Right lobe of liver (tissue), 4 donors: ENCODE results near the gene PDCD7.

Experiments
- POLR2A ChIP-seq: fragments of 450-650 bp; IDR thresholded peaks from one replicate; pipeline ENCODE4 v1.6.1; 2017; ENCODE audit warnings: antibody characterized with exemption, mild to moderate bottlenecking
- TF ChIP-seq, protein P1 (sequence below), 4 donors: fragments of 200-600 bp in 3 of 4; fragments of 450-650 bp in 1 of 4; IDR thresholded peaks; one replicate each; pipeline versions ENCODE4 v1.5.1 to v1.8.0; 2016 to 2022; ENCODE audit warnings: antibody characterized with exemption in 4 of 4, mild to moderate bottlenecking in 2 of 4
- donor health status: DM: no; HTN: no; CAD: no.
- donor health status: DM: no; HTN: no; CAD: no.
- donor health status: DM: no; HTN: yes; CAD: no.

DNA sequence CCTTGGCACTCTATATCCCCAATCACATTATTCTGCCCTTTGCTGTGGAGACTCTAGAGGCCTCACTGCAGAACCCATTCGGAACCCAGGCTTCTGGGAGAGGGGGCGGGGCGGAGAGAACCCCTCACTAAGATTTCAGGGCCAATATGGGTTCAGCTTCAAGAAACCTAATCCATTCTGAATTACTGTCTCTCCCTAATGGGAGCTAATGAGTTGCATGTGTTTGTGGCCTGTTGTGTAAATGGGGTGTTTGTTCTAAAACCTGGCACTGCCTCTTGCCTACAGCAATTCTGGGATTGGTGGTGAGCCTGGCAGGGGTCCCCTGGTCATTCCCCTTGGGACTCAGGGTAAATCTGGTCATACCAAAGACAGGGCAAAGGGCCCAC is 65.2 kb downstream of the PDCD7 start:
- TF ChIP-seq, protein P1, sequence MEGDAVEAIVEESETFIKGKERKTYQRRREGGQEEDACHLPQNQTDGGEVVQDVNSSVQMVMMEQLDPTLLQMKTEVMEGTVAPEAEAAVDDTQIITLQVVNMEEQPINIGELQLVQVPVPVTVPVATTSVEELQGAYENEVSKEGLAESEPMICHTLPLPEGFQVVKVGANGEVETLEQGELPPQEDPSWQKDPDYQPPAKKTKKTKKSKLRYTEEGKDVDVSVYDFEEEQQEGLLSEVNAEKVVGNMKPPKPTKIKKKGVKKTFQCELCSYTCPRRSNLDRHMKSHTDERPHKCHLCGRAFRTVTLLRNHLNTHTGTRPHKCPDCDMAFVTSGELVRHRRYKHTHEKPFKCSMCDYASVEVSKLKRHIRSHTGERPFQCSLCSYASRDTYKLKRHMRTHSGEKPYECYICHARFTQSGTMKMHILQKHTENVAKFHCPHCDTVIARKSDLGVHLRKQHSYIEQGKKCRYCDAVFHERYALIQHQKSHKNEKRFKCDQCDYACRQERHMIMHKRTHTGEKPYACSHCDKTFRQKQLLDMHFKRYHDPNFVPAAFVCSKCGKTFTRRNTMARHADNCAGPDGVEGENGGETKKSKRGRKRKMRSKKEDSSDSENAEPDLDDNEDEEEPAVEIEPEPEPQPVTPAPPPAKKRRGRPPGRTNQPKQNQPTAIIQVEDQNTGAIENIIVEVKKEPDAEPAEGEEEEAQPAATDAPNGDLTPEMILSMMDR (IDR thresholded peaks at IDR 0.05), result no peak
- no peak for TF ChIP-seq POLR2A
